ENCODE data around the gene CRYGD.
"Not testable (repeated sequence)": the region's sequence is repeated elsewhere in the genome, so short reads cannot be mapped to it uniquely, and the experiment has no call there.

CRYGD gene

DNA sequence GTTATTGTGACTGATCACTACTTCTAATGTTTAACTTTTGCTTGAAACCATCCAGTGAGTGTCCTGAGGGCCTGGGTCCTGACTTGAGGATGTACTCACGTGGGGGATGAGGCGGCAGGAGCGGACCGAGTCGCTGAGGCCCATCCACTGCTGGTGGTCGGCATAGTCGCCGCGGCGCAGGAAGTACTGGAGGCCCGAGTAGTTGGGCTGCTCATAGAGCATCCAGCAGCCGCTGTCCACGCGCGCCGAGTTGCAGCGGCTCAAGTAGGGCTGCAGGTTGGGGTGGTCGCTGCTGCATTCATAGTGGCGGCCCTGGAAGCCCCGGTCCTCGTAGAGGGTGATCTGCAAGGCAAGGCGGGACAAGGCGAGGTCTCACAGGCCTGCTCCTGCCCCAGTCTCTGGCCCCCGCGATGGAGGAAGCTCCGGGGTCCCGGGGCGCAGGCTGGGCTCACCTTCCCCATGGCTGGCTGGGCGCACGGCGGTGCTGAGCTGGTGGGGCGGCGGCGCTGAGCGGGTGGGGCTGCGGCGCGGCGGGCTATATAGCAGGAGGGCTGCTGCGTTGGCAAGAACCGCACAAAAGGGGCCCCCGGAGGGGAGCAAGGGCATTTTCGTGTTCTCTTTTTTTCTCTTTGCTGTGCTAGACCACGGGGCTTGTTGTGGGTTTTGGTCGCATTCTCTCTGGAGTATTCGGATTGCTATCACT lies at the start of gene CRYGD:
Gene CRYGD (minus strand): TSS at position 512 of the 703 bp plus-strand sequence. CDS start 51 bp downstream, at position 461.
- not testable (repeated sequence) for DNase-seq

DNA sequence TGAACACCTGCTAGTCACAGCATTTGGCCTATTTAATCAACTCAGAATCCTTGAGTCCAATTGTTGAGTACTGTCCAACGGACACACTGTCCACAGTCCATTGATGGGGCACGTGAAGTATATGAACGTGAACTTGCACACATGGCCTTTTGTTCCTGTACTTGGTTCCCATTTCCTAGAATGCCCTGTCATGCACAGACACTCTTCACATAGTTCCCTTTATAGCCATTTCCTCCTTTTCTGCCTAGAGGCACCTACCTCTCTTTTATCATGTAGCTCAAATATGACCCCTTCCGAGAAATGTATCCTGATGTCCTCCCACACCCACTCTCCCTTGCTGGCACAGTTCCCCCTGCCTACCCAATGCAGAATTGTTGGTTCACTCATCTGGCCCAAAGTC lies 47.8 kb upstream of the CRYGD start:
- no peak for DNase-seq

DNA sequence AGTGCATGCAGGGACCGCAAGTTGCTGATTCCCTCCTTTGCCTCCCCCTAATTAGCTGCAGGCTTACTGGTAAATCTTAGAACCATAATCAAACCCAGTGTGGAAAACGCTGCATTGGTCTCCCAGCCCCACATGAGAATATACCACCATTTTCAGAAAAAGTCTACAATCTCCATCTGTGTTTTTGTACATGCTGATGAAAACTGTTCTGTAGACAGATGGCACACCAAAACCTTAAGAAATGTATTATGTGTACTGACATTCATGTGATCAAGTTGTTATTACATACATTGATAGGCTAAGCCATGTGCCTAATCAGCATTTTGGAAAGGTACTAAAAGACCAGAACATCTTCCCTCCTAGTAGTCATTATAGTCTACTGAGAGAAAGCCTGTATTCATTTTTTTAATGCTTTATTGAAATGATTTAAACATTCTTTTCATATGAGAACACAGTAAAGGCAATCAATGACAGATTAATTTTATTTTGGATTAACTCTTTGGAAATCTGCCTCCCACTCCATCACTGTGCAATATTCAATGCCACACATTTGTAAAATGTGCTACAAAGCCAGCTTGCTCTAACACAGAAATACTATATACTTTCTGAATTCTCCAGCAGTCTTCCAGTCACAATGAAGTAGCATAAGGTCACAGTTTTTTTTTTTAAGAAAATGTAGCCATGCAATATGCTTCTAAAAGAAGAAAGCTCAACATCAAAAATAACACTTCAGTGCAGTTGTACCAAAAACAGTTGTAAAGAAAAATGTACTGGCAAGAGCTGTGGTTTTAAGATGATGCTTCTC lies 40.8 kb upstream of the CRYGD start:
- DNase-seq, result no peak

DNA sequence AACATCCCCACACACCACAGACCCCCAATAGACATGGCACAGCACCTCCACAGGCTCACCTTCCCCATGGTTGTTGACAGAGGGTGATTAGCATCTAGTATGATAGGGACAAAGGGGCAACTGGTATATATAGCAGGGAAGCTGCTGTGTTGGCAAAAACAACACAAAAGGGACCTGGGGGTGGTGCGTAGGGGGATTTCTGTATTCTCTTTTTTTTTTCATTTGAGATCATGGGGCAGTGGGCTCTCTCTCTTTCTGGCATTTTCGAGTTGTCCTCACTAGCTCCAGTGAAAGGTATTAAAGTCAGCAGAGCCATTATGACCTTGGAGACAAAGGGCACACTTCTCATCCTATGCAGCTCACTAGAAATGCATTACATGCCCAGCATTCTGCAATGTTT lies 39.2 kb upstream of the CRYGD start, which contains the start of gene CRYGA:
Gene CRYGA (minus strand): TSS at position 101 of the 400 bp plus-strand sequence. CDS start 33 bp downstream, at position 68.
- DNase-seq, result no peak

DNA sequence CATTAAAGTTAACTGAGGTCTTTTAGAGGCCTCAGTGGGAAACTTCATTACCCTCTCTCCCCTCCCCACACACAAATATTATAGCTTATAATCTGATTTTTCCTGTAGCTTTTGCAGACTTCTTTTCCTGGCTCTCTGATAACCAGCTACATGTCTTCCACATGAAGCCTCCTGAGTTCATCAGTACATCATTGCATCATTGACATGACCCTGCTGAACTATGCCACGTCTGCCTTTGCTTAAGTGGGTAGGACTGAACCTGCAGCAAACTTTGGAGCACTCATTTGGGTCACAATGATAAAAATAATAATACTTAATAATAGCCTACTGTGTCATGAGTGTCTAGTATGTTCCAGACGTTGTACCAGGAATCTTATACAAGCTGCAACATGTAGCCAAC lies 32.1 kb upstream of the CRYGD start:
- DNase-seq, result no peak

DNA sequence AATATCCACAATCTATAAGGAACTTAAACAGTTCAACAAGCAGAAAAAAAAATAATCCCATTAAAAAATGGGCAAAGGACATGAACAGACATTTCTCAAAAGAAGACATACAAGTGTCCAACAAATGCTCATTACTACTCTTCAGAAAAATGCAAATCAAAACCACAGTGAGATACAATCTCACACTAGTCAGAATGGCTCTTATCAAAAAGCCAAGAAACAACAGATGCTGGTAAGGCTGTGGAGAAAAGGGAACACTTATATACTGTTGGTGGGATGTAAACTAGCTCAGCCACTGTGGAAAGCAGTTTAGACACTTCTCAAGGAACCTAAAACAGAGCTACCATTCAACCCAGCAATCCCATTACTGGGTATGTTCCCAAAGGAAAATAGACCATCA lies 28.8 kb upstream of the CRYGD start:
- no peak for DNase-seq

DNA sequence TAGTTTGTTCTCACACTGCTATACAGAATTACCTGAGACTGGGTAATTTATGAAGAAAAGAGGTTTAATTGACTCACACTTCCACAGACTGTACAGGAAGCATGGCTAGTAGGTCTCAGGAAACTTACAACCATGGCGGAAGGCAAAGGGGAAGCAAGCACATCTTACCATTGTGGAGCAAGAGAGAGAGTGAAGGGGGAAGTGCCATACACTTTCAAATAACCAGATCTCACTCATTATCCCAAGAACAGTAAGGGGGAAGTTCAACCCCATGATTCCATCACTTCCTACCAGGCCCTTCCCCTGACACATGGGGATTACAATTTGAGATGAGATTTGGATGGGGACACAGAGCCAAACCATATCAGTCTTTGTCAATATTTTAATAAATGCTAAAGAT lies 26.6 kb upstream of the CRYGD start:
- no peak for DNase-seq

- no peak for DNase-seq
Observed at GRCh38 chr2:208150094-208150493, 25.8 kb upstream of the CRYGD start.

DNA sequence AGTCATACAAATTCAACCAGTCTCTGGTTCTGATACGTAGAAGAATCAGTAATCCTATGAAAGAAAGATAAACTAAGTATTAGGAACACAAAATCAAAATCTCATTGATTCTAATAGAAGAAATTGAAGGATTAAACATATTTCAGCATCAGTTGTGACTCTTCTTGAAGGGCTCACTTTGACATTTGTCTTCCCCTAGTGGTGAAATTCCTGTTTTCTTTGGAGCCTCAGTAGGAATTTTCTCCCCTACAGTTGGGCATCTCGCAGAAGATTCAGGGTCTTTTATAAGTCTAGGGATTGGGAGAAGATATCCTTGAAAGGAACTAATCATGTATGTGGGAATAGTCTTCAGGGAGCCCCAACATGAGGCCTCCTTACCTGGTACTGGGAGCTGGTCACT lies 24.5 kb upstream of the CRYGD start:
- no peak for DNase-seq

DNA sequence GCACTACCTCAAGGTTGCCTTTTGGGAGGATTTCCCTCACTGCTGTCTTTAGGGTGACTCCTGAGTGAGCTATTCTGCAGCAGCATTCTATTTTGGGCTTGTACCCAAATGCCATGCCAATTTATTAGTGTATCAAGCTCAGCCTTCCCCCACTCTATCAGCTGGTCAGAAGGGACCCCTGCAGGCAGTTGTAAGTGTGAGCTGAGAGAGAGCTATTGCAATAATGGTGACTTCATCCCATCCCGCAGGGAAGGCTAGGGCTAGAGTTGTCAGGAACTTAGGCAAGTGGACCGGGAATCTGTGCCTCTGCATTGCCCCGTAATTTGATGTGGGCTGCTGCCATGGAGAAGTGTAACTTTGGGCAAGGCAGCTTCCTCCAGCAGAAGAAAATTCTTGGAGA lies 23.4 kb upstream of the CRYGD start:
- DNase-seq, result no peak

GRCh38 chr2:208147008-208147407 lies 22.7 kb upstream of the CRYGD start:
- DNase-seq, result no peak

DNA sequence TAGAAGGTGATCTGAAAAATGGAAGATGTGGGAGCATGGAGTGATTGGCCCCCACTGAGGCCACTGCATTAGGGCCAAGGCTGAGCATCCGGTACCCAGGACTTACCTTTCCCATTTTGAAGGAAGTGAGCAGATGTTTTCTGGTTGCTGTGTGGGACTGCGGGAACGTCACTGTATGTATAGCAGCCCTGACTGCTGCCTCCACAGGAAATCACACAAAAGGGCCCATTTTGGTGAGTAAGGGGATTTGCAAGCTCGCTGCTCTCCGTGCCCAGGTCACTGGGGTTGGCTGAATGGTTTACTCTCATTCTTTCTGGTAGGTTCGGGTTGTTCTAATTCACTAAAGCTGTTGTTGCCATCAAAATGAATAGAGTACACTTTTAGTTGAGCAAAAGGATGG lies 21.7 kb upstream of the CRYGD start, which contains the start of gene CRYGB:
Gene CRYGB (minus strand): TSS at position 153 of the 400 bp plus-strand sequence. CDS start 38 bp downstream, at position 115.
- no peak for DNase-seq

- peak; percentile 64 for DNase-seq
Observed at GRCh38 chr2:208142925-208143799, 18.8 kb upstream of the CRYGD start.

DNA sequence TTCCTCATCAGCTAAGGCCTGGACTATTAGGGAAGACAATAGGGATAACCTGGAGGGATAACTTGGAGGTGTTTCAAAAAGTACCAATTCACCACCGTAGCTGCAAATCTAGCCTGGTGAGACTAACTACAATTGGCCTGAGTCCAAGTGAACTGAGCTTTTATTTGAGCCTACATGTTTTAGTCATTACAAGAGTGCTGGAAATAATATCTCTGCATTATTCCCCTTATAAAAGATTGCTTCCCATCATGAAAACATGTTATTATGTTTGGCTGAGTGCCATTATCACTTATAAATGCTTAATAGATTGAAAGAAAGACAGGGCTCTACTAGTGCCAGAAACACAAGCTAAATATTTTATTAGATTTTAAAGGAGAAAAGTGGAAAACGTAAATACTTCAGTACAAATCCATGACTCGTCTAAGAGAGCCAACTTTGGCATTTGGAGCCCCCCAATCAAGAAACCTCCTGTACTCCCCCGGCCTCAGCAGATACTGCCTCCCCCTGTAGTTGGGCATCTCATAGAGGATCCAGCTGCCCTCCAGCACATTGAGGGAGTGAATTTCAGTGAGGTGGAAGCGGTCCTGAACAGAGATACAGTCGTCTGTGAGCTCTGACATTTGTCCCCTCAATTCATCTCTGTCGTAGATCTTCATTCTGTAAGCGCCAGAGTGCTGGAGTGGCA lies 18.1 kb upstream of the CRYGD start:
- peak; percentile 58 for DNase-seq

- DNase-seq, result no peak
Observed at GRCh38 chr2:208139447-208139846, 15.1 kb upstream of the CRYGD start.

- not testable (repeated sequence) for DNase-seq
Observed at GRCh38 chr2:208138334-208138733, 14.0 kb upstream of the CRYGD start.

DNA sequence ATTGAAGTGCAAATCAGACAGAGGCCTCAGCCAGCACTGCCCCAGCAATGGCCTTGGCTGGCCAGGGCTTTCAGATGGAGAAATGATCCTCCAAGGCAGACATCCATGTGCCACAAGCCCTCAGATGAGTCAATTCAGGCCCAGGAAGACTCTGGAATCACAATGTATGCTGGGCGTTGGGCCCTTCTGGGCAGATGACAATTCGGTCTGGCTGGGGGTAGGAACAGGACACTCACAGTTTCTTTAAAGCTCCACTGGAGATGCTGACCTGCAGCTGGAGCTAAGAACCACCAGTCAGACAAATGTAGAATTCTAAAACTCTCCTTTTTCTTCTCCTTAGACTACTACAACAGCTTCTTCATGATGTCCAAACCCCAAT lies 12.4 kb upstream of the CRYGD start:
- no peak for DNase-seq

GRCh38 chr2:208135794-208136715 lies 11.7 kb upstream of the CRYGD start:
- DNase-seq, result no peak

- DNase-seq, result no peak
Observed at GRCh38 chr2:208134928-208135586, 10.7 kb upstream of the CRYGD start.

GRCh38 chr2:208130712-208131110 lies 6.4 kb upstream of the CRYGD start:
- DNase-seq, result no peak
